HPDE6-E6E7 (cell line): ENCODE results near the gene GABRA6.
"Not testable (repeated sequence)": the region's sequence is repeated elsewhere in the genome, so short reads cannot be mapped to it uniquely, and the experiment has no call there.

Source experiments
- DNase-seq: peaks from one replicate; pipeline ENCODE4 v3.0.0; 2011; ENCODE audit warnings: missing footprints; ENCODE audit errors: extremely low spot score

GABRA6 gene

GRCh38 chr5:161685461-161685860 lies at the start of gene GABRA6:
GABRA6 (plus strand) TSS chr5:161685721; CDS start chr5:161685990, 269 bp downstream.
- DNase-seq = no peak

DNA sequence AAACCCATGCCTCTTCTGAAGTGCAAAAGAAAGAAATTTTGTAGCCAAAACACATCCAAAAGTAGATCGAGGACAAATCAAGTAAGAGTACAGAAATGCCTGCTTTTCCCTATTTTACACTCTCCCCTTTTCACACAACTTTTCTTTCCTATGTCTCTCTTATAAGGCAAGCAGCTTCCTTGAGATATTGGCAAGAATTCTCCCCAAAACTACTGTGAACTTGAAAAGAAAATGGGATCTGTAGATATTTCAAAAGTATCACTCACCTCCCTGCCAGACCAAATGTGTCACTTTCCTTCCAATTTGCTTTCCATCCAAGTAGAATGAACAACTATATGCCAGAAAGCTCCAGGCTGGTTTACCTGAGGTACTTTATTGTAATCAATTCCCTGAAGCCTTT lies 47.9 kb upstream of the GABRA6 start:
- DNase-seq = no peak

DNA sequence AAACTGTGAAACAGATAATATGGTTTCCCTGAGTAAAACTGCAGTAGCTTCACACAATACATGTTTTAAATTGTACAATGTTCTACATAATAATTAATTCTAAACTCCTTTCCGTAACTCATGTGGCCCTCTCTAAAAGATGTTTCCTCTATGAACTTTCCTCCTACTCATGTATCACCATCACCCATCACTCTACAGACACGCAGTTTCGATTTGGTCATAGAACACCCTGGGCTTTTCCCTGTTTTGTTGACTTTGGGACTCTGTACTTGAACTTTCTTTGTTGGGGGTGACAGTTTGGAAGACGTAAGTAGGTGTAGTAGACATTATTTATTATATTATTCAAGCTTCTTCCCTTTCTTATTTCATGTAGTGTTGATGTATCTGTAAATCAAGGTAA lies 44.1 kb upstream of the GABRA6 start:
- DNase-seq = no peak

DNA sequence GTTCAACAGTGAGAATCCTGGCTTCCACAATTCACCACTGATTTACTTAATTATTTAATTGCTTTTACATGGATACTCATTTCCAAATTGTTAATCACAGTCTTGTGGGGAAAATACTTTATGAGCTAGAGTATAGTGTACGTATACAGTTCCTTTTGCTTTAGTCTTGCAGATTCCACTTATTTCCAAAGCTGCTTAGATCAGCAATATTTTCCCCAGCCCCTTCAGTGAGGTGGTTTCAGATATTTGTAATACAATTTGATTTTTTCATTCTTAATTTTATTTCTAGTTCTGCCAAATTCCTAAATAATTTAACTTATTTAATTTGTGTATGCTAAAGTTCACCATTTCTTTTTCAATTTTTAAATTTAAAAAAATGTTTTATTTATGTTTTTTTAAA lies 40.3 kb upstream of the GABRA6 start:
- no peak for DNase-seq

DNA sequence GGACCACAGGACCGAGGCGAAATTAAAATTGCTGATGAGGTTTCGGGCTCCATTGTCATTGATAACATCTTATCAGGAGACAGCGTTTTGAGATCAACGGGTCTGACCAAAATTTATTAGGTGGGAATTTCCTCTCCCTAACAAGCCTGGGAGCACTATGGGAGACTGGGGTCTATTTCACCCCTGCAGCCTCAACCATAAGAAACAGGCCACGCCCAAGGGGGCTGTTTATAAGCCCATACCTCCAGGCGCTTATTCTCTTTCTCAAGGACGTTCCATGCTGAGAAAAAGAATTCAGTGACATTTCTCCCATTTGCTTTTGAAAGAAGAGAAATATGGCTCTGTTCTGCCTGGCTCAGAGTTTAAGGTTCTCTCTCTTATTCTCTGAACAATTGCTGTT lies 33.6 kb upstream of the GABRA6 start:
- DNase-seq = not testable (repeated sequence)

- DNase-seq = no peak
These were observed 24.7 kb upstream of the GABRA6 start for GRCh38 chr5:161660806-161661205.

- DNase-seq = no peak
These were observed 22.1 kb upstream of the GABRA6 start for GRCh38 chr5:161663431-161663830.

DNA sequence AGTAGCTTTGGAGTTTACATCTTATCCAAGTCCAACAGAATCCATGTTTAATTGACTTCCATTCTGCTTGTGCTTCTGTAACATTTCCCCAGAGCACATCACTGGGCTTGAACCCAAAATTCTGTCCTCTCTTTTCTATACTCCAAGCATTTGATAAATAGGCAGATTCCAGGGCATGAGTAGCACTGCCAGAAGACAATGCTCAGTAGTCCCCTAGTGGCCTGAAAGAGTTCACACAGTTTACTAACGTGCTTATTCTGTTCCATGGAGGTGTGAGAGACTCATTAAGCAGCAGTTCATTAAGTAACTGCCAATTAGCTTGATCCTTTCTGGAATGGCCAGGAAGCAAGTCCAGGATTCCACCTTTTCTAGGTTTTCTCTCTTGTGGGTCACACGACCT lies 9.4 kb upstream of the GABRA6 start:
- DNase-seq = no peak

- no peak for DNase-seq
These were observed 628 bp downstream of the GABRA6 start for GRCh38 chr5:161686149-161686548.

DNA sequence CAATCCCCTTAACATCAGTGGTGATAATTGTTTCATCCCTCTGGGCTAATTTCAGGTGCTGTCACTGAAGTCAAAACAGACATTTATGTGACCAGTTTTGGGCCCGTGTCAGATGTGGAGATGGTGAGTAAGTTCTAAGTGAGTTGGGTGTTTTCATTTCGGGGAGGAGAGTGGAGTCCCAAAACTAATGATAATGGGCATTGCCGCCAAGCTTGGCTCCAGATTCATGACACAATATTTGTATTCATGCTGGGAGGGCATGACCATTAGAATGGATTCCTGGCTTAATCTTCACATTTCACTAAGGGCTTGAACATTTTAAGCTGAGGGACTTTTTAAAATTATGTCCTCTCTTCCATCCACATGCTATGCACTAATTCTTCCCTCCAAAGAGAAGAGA lies 1.4 kb downstream of the GABRA6 start:
- DNase-seq = no peak

- DNase-seq = no peak
These were observed 1.8 kb downstream of the GABRA6 start for GRCh38 chr5:161687316-161687715.

GRCh38 chr5:161691911-161692310 lies 6.4 kb downstream of the GABRA6 start:
- DNase-seq = no peak

DNA sequence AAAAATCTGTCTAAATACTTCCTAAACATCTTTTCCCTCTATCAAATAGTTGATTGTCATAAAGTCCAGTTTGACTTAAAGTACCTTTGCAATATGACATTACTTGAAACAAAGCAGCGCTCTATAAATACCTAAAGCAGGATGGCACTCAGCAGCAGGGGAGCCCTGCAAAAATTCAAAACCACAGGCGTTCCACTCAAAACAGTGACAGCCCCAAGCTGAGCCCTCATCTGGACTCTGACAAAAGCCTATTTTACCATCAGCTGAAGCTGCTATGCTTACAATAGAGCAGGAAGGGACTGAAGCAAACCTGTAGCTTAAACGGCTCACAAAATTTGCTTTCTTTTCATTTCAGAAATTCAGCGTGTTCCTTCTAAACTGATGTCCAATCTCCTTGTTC lies 11.5 kb downstream of the GABRA6 start:
- DNase-seq = no peak

GRCh38 chr5:161700065-161700464 lies 14.5 kb downstream of the GABRA6 start:
- no peak for DNase-seq

- no peak for DNase-seq
These were observed 18.0 kb downstream of the GABRA6 start for GRCh38 chr5:161703528-161703927.

DNA sequence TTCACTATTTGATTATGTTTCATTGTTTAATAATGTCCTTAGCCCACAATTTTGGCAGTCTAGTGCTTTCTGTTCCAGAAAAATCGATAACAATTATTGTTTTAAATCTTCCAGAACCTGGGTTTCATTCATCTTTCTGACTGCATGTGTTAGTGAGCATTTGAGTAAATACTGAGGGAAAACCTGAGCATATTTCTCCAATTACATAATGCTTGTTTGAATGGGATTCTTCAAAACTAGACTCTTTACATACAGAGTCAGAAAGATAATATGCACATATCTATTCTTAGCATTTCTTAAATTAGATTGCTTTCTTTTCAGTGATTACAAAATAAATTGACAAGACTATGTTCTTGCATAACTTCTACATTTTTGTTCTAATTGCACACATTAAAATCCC lies 21.9 kb downstream of the GABRA6 start:
- no peak for DNase-seq

- no peak for DNase-seq
These were observed 23.7 kb downstream of the GABRA6 start for GRCh38 chr5:161709239-161709638.

DNA sequence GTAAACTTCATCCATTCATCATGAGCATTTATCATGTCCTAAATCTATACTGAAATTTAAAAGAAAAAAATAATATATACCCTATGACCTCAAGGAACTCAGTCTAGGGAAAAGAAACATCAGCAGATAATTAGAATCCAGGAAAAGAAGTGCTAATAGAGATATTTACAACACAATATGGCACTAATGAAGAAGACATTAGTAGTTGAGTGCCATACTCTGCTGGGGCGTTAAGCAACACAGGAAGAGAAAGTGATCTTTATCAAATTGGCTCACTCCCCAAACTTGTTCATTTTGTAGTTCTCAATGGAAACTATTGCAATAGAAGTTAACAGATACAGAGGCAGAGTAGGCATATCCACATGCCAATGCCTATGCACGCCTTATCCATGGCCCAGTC lies 27.5 kb downstream of the GABRA6 start:
- no peak for DNase-seq

GRCh38 chr5:161719157-161719556 lies 33.6 kb downstream of the GABRA6 start:
- no peak for DNase-seq

DNA sequence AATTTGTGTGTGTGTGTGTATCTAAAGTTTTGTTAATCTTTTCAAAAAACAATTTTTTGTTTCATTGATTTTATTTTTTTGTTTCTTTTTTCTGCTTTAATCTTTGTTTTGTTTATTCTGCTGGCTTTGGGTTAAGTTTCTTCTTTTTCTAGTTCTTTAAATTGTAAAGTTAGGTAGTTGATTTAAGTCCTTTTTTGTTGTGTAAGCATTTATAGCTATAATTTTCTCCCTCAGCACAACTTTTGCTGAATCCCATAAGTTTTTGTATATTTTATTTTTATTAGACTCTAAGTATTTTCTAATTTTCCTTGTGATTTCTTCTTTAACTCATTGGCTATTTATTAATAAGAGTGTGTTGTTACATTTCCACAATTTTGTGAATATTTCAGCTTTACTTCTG lies 34.9 kb downstream of the GABRA6 start:
- no peak for DNase-seq

DNA sequence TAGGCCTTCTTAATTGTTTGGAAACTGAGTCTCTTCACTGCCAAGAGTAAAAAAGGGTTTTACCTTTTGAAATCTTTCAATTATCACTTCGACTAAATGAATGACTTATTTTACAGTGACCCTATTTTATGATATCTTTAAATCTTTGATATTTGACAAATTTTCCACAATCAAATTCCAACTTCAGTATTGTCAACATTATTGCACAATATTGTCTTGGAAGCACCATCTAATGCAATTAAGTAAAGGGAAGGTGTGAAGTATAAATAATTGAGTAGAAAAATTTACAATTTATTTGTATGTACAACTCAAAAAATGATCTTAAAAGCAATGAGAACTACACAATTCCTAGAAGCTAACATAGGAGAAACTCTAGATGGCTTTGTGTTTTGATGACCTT lies 49.2 kb downstream of the GABRA6 start:
- DNase-seq = no peak

DNA sequence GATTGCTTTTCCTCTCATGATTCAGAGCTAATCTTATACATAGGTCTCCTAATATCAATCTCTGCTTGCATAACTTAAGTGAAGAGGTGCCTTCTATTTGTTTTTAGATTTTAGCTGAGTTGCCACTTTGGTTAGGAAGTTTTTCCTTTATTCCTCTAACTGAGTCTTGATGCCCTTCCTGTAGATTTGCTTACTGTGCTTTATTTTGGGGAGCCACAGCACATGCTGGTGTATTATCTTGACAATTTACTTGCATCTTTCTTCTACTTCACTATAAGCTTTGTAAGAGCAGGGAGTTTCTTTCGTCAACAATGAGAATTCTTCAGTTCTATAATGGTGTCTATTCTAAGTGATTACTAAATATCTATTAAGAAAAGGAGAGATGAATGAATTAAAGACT lies 54.9 kb downstream of the GABRA6 start:
- no peak for DNase-seq

DNA sequence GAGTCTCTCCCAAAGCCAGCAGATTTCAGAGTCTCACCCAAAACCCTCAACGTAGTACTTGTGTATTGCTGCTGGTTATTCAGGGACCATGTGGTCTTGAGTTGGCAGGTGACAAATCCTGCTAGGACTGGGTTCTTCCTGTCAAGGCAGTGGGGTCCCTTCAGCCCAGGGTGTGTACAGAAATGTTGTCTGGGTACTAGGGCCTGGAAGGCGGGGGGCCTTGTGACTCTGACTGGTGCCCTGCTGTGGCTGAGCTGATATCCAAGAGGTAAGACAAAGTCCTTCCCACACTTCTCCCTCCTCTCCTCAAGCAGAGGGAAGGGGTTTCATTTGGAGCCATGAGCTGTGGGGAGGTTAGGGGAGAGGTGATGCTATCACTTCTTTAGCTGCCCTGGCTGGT lies 58.8 kb downstream of the GABRA6 start:
- DNase-seq = no peak

DNA sequence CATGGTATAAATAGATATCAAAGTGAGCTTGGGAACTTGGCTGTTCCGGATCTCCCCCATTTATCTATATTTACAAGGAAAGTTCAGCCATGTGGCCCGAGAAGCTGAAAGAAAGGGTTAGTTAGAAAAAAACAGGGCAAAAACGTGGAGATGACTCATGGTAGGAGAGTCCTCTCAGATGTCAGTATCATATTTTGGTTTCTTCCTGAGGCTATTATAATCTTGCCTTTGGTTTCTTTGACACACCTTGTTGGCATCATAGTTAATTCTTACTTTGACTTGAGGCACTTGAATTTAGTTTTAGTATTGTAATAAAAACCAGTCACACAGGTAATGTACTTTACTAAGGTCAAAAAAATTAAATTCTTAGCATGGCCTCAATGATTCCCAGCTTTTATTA lies 59.9 kb downstream of the GABRA6 start:
- no peak for DNase-seq

DNA sequence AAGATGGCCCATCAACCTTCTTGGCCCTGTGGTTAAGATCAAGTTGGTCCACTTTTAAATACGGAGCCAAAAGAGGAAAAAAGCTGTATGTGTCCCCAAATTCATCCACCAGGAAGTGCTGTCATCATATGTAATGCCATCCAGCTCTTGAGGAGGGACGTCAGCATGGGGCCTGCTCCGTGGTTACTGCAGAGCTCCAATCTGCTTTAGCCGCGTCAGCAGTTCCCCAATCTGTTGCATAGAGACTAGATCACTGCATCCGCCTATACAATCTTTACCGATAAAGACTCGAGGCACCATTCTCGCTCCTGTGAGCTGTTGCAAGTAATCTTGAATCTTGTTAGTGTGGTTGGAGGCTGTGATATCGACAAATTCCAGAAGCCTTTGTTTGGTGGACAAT lies 65.7 kb downstream of the GABRA6 start:
- no peak for DNase-seq
